Stimulated activated CD4-positive, alpha-beta T cell treated with anti-CD3 and anti-CD28 coated beads, TNF-alpha, amount 100 ng/mL, for 48 hours (primary cell): ENCODE data around the gene CREB5.
"Not testable (repeated sequence)": the region's sequence is repeated elsewhere in the genome, so short reads cannot be mapped to it uniquely, and the experiment has no call there.

Experiments used
- DNase-seq, 3 donors: peaks; one replicate each; pipeline ENCODE4 v3.0.0-alpha.2; 2020; ENCODE audit warnings: low read depth in 3 of 3

CREB5 gene

DNA sequence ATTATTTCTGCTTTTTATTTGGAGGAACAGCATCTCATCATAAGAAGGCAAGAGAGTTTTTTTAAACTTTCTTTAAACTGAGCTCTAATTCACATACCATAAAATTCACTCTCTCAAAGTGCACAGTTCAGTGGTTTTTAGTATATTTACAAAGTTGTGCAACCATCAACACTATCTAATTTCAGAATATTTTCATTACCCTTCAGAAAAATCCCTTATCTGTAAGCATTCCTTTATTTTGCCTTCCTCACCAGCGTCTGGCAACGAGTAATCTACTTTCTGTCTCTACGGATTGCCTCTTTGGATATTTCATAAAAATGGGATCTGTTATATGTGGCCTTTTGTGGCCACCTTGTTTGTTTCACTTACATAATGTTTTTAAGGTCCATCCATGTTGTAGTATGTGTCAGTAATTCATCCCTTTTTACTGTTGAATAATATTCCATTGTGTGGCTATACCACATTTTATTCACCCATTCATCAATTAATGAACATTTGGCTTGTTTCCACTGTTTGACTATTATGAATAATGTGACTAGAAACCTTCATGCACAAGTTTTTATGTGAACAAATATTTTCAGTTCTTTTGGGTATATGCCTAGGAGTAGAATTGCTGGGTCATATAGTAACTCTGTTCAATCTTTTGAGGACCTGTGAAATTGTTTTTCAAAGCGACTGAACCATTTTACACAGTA, 364.3 kb downstream of the CREB5 start:
- DNase-seq, result no peak

DNA sequence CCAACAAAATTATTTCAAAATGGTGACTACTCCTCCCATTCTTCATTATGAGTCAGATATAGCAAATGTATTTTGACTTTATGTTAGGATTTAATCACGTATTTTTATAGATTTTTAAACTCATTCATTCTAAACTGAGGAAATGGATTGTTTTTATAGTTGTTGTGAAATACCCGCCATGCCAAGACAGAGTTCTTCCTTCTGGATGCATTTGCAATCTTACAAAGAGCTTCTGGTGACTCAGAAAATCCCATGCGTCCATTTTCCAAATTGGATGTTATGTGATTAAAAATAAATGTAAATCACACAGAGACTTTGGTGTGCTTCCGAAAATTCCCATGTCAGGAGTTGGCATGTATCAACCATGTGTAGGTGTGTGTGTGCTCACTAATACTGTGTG, 366.5 kb downstream of the CREB5 start:
- DNase-seq, result no peak

DNA sequence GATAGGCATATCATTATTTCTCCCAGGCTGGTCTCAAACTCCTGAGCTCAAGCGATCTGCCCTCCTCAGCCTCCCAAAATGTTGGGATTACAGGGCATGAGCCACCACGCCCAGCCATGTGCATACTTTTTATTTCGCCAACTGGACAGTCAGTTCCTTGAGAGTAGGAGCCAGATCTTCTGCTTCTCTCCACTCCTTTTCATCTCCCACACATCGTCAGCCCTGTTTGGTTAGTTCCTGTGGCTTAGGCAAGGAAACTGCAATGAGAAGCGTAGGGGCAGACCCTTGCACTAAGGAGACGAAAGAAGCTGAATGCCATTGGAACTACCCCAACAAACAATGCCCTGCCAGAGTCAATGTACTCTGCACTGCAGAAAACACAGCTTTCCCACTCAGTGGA, 367.6 kb downstream of the CREB5 start:
- DNase-seq, result no peak

DNA sequence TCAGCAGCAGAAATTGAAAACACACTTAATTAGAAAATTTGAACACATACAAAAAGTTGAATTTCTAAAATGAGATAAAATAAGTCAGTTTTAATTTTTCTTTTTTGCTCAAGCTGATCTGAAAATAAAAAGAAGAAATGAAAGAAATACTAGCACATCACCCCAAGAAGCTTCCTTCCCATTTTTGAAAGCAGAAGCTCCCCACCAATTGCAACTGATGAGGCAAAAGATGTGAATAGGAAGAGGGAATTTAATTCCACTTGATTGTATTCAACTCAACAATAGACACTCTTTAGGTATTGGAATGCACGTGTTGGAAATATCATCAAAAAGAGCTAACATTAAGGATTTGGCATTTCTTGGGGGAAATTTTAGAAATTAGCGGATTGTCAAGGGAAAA, 370.0 kb downstream of the CREB5 start:
- no peak for DNase-seq

DNA sequence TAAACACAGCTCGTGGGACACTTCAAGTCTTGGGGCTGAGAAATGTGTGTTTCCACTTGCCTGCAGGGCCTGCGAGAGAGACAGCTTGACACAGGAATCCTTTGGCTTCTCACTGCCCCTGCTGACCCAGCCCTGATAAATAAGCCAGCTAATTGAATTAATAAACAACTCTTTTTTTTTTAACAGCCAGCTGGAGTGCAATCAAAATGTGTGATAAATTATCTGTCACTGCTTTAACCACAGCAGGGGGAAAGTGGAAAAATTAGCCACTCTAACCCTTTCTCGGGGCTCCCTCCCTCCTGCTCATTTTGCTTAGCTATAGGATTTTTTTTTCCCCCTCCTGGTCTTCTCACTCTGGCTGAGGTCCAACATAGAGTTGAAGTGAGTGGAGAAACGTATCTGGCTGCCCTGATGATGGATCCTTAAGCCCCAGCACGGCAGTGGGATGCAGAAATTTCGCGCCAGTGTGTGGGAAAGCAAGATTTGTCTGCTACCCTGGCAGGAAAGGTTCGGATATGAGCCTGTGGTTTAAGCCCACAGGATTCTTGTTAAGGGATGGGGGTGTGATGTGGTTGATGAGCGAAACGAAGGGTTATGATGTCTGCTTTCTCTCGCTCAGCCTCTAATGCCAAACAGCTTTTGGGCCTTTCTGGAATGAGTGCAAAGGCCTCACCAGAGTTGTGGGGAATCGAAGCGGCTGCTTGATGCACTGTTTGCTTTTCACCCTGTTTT, 372.0 kb downstream of the CREB5 start:
- no peak for DNase-seq

DNA sequence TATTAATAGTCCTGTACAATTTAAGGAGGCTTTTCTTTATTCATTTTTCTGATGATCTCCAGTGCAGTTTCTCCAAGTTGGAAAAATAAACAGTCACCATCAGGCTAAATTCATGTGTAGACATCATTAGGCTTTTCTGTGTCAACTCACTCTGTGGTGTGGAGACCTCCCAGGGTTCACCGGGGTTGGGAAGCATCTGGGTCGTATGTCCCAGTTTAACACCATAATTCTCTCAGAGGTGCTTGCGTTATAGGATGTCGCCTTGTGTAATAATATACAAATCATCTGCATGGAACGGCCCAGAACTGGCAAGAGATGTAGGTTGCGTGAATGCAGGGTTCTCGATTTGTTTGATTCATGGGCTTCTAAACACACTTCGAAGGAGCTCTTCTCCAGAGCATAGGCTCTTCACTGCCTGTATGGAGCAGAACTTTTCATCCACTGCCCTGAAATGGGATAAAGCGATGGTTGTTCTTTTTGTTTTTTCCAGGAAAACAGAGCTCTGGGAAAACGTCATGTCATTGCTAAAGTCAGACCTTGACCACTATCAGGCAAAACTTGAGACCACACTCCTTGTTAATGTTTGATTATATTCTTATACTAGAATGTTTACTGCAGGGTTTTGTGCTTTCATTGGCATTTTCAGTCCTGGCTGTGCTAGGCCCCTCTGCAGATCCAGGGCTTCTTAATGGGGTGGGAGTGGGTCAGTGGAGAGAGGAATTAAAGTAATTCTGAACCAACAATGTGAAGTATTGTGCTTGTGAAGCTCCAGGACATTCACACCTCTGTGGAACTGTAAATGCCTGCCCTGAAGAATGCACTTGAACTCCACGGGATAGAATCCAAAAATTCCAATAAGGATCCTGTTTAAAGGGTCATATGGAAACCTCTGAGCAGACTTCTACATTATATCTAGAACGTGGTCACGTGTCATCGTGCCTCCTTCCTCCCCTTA, 373.0 kb downstream of the CREB5 start:
- DNase-seq, result no peak

DNA sequence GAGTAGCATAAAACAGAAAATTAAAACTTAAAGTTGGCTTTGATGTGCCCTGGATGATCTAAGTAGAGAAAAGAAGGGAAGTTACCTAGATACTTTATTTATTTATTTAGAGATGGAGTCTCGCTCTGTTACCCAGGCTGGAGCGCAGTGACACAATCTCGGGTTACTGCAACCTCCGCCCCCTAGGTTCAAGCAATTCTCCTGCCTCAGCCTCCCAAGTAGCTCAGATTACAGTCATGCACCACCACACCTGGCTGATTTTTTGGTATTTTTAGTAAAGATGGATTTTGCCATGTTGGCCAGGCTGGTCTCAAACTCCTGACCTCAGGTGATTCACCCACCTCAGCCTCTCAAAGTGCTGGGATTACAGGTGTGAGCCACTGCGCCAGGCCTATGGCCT, 373.8 kb downstream of the CREB5 start:
- not testable (repeated sequence) for DNase-seq

DNA sequence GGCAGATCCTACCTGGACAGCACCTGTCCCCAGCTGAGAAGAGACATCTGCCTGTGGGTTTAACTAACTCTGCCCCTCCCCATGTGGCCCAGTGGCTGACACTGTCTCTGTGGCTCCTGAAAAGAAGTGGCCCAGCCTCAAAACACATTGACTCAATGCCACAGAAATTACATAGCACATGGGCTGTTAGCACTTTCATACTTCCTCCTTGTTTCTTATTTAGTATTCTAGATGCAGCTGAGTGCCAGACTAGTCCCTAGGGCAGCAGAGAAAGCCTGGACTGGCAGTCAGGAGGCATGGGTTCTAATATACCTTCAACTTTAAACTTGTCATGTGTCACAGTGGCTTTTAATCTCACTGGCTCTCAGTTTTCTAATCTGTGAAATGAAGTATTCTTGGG, 374.8 kb downstream of the CREB5 start:
- no peak for DNase-seq

DNA sequence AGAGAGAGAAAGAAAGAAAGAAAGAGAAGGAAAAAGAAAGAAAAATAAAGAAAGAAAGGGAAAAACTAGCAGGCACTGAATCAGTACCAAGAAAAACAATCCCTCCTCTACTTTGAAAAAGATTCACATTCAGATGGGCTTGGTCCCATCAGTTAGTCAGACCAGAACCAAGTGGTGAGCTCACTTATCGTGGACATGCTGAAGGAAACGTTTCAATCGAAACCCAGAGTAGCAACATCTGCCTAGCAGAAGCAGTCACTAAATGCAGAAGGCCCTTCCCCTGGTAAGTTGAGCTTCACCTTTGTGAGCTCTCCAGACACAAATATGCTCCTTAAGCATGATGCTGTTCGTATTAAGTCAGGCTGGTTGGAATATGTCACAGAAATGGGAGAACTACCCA, 378.1 kb downstream of the CREB5 start:
- no peak for DNase-seq

DNA sequence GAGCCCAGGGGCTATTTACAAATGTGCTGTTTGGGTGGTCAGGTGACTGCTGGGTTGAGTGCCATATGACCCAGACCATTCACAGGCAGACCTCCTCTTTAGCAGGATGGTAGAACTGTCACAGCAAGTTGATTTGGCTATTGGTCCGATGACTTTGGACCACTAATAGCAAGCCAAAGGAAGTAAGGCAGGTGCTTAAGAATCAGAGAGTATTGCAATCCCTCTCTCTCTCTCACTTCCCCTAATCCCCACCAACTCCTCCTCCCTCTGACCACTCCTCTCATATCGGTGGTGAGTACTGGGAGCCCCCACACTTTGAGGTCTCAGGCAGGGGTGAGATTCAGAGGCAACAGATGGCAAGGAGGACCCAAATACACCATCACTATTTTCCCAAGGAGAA, 380.5 kb downstream of the CREB5 start:
- no peak for DNase-seq

DNA sequence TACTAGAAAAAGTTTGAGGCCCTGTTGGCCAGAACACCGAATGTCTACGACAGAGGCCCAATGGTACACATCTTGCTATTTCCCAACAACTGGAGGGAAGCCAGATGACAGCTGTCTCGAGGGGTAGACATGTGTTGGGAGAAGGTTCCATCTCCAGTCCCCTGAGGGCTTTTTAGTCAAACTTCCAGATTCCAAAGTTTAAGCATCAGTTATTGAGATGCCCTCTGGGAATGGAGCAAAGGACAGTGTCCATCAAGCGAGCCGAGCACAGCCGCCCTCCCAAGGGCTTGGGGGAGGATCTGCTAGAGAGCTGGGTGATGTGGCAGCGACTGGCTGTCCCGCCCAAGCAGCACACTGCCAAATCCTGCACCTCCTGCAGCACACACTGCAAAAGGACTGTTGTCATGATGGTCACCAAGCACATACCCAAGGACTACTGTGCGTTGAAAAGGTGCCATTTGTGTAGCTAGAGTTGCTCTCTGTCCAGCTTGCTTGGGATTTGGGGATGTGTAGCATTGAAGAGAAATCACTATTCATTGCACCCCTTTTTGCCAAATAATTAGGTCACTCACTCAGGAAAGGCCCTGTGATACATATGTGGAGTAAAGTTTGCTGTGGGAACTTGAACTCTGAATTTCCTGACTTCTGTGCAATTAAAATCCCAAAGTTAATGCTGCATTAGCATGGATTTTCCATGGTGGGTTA, 381.2 kb downstream of the CREB5 start:
- DNase-seq, result no peak

DNA sequence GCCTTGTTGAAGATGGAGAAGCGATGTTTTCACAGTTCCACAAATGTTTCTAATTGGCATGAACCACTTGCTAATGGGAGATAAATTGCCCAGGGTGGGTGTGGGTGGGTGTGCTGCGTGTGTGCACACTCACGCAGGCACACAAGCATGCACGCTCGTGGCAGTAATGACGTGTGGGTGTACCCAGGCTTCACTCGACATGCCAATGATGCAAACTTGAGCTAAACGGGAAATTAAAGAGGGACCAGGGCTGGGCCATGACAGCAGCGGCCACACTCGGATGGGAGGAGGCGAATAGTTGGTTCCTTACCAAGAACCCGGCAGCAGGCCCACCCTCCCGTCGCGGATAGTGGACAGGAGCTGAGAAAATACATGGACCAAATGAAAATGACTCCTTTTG, 386.0 kb downstream of the CREB5 start:
- no peak for DNase-seq

DNA sequence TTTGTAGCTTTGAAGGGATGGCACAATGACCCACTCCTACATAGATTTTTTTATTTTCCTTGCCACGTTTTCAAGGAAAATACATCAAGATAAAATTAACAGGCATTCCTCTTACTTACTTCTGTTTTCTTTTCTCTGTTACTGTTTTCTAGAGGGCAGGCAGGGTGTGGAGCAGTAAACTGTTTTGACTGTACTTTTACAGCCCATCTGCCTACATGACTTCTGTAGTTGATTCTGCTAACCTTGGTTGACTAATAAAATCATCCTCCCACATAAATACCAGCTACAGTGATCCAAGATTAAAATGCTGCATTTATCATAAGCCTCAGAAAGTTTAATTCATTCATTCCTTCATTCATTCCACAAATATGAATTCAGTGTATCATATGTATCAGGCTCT, 387.3 kb downstream of the CREB5 start:
- DNase-seq, result no peak

DNA sequence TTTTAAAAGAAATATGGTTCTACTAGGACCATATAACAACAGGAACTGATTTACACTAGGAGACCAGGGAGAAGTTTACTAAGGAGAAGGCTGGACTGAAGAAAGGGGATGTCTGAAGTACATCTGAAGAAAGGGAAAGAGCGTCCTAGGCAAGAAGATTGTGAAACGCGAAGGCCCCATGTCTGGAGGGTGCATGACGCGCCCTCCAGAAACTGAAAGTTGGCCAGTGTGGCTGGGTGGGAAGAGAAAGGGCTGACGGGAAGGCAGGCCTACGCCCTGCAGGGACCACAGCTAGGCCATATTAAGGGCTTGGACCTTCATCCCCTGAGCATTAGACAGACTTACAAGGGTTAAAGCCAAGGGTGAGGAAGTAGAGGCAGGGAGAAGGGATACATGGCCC, 387.8 kb downstream of the CREB5 start:
- DNase-seq, result no peak

DNA sequence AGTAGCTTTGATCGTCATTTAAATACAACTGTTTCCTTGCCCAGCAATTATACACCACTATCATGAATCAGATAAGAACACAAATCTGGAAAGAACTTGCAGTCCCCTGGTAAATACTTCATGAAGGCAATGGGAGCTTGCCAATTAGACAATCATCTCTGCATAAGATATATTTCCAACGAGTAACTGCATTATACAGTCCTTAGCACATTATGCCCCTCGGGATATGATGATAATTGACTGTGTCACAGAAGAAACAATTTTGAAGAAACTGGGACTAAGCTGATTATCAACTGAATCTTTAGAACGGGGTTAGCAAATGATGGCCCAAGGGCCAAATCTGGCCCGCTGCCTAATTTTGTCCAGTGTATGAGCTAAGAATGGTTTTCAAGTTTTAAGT, 390.1 kb downstream of the CREB5 start:
- DNase-seq, result no peak

DNA sequence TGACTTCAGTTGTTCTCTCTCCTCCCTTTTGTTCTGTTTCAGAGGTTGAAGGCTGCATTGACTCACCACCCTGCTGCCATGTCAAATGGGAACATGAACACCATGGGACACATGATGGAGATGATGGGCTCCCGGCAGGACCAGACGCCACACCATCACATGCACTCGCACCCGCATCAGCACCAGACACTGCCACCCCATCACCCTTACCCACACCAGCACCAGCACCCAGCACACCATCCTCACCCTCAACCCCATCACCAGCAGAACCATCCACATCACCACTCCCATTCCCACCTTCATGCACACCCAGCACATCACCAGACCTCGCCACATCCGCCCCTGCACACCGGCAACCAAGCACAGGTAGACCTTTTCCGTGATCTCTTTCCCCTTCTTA, 391.8 kb downstream of the CREB5 start:
- DNase-seq, result no peak

DNA sequence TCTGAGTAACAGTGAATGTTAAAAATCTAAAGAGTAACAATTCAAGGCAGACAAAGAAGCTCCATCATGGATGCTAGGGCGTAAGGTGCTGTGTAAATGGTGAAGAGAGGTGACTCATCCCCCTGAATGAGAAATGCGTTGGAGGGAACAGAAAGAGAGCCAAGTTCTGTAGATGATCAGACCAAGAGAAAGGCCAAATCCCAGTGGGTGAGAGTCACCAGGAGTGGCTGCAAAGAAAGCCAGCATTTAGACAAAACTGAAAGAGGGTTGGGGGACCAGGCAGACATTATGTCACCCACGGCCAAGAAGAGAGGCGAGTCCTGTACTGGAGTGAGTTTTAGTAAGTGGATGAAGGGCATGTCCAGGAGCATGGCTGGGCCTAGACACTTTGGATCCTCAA, 392.7 kb downstream of the CREB5 start:
- no peak for DNase-seq

DNA sequence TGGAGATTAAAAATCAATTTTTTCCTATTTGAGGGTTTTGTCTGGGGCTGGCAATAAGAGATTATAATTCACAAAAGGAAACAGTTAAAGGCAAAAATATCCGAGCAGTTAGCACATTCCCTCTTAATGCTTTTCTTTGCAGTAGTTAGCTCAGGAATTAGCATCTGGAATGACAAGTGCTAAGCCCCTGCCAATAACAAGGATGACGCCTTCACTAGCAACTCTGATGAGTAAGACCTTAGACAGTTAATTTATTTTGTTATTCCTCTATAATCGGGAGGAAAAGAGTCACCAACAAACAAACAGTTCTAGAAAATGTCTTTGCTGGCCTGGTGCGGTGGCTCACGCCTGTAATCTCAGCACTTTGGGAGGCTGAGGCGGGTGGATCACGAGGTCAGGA, 394.5 kb downstream of the CREB5 start:
- DNase-seq, result no peak

DNA sequence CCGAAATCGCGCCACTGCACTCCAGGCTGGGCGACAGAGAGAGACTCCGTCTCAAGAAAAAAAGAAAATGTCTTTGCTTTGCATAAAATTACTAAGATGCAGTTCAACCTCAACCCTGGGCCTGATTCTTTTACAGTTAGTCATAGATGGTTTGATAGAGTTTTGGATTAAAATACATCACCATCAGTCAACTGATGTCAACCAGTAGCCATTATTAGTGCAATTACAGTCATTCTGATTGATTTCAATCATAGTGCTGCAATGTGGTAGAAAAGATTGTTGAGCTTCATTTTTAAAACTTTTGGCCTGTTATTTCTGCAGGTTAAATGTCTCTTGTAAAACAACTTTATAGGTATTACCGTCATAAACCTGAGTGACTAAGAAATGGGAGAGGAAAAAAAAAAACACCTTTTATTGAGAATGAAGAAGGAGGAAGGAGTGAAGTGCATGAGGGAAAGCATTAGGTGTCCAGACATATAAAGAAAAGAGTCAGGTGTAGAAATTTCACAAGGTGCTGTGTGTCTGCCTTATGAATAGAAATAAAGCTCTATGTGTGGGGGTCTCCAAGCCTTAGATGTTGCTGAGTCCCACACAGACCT, 395.2 kb downstream of the CREB5 start:
- DNase-seq, result no peak

DNA sequence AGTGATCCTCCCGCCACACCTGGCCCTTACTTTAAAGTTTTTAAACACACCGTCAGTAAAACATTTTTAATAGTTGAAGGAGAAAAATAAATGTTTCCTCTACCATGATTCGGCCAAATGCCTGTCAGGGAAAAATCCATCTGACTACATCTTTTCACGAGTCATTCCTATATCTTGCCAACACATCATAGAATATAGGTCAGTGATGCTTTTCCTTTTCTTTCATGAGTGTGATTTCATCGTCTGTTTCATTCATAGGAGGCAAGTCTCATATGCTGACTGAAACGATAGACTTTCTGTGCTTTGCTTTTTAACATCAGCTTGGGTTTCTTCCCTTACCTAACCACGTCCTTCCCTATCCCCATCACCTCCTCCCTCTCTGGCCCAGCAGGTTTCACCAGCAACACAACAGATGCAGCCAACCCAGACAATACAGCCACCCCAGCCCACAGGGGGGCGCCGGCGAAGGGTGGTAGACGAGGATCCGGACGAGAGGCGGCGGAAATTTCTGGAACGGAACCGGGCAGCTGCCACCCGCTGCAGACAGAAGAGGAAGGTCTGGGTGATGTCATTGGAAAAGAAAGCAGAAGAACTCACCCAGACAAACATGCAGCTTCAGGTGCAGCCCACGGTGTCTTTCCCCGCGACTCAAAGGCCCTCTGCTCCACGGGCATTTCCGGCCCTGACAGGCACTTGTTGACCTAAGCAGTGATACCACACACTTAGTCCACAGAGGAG, 396.6 kb downstream of the CREB5 start:
- DNase-seq, result no peak

DNA sequence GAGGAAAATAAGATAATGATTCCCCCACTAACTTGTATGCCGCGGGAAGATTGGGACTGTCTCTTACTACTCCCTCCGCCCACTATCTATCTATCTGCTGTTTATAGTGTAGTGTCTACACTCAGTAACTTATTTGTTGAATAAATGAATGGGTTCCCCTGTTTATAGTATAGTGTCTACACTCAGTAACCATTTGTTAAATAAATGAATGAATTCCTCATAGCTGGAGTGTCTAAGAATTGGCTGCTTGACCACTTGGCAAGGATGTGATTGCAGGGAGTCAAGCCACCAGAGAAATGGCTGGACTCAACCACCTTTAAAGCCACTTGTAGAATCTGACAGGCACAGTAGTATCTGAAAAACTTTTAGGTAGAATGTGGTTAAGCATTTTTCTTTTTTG, 398.7 kb downstream of the CREB5 start:
- no peak for DNase-seq
